A549 (cell line): ENCODE data around the gene C1QTNF2. TPM values are rescaled to one million over a fixed set of nuclear protein-coding genes. Genes with fewer than 3 reads are reported as not detected.

Source experiments
- ATAC-seq, 2 experiments: fragments of 200-7000 bp in 1 of 2; fragments of >200 bp in 1 of 2; cut with Nextera tagmentation in 1 of 2; cut with Tn5 transposase in 1 of 2; 3 replicates each; pipeline versions ENCODE4 v1.8.0 to v1.9.1; 2018 to 2020; ENCODE audit warnings: mild to moderate bottlenecking in 1 of 2, moderate library complexity in 1 of 2
- CTCF ChIA-PET: fragments of 300-600 bp; sonication (Branson Sonifier 250); formaldehyde crosslinking; extraction: SDS; loops from one replicate; lab custom pipeline; 2021; ENCODE audit warnings: antibody characterized with exemption, inconsistent platforms; lab: Yijun Ruan, JAX
- POLR2A ChIA-PET: fragments of 350-600 bp; formaldehyde crosslinking; extraction: SDS; loops from one replicate; lab custom pipeline; 2021; ENCODE audit warnings: antibody characterized with exemption, inconsistent platforms; lab: Yijun Ruan, JAX
- DNase-seq, 2 experiments: peaks; one replicate each; pipeline versions ENCODE4 v3.0.0 to v3.0.0-alpha.2; 2011 to 2016; ENCODE audit warnings: low read depth in 1 of 2, low spot score in 1 of 2
- FAIRE-seq: peaks from 2 replicates; lab custom pipeline; 2011; peaks lifted over from hg19 to GRCh38; lab: Jason Lieb, UNC
- H3K27ac ChIP-seq, 2 experiments: fragments of >200 bp; sonication (Bioruptor Twin); formaldehyde crosslinking; 3 replicates each; pipeline ENCODE4 v1.5.1; 2016 to 2017
- H3K4me1 ChIP-seq: fragments of >200 bp; sonication (Bioruptor Twin); formaldehyde crosslinking; 3 replicates; pipeline ENCODE4 v1.6.1; 2016
- H3K4me2 ChIP-seq: fragments of >200 bp; sonication (Bioruptor Twin); formaldehyde crosslinking; 3 replicates; pipeline ENCODE4 v1.6.1; 2016
- H3K4me3 ChIP-seq: fragments of >200 bp; sonication (Bioruptor Twin); formaldehyde crosslinking; 3 replicates; pipeline ENCODE4 v1.5.1; 2016
- H3K9me3 ChIP-seq: fragments of >200 bp; sonication (Bioruptor Twin); formaldehyde crosslinking; 3 replicates; pipeline ENCODE4 v1.6.1; 2016
- CHD2 ChIP-seq: fragments of 150-350 bp; IDR thresholded peaks from 2 replicates; pipeline ENCODE4 v1.6.1; 2014; ENCODE audit warnings: low read length; ENCODE audit not compliant: partially characterized antibody
- CHD4 ChIP-seq: fragments of 200-600 bp; sonication (generic); IDR thresholded peaks from 2 replicates; pipeline ENCODE4 v1.6.1; 2016; ENCODE audit warnings: antibody characterized with exemption, mild to moderate bottlenecking, borderline replicate concordance
- FOSL2 ChIP-seq, 2 experiments: fragments of 450-650 bp in 1 of 2; fragments of >200 bp in 1 of 2; sonication (Bioruptor Twin) in 1 of 2; formaldehyde crosslinking; IDR thresholded peaks; 2 replicates each; pipeline versions ENCODE4 v1.5.0 to v1.6.1; 2016 to 2020; ENCODE audit warnings: mild to moderate bottlenecking in 1 of 2, moderate library complexity in 1 of 2
- GATA3 ChIP-seq: IDR thresholded peaks from 2 replicates; pipeline ENCODE4 v1.6.1; 2012; ENCODE audit warnings: borderline replicate concordance
- HEYL ChIP-seq: fragments of 250-450 bp; sonication (Bioruptor Pico); IDR thresholded peaks from 2 replicates; pipeline ENCODE4 v1.8.0; 2021; ENCODE audit warnings: mild to moderate bottlenecking, moderate library complexity
- HMGXB4 ChIP-seq: fragments of 250-450 bp; sonication (Bioruptor Pico); IDR thresholded peaks from 2 replicates; pipeline ENCODE4 v1.5.0; 2021; ENCODE audit warnings: mild to moderate bottlenecking, moderate library complexity, borderline replicate concordance
- HOXB13 ChIP-seq: fragments of 250-450 bp; sonication (Bioruptor Pico); IDR thresholded peaks from 2 replicates; pipeline ENCODE4 v1.5.0; 2020; ENCODE audit warnings: low read depth, mild to moderate bottlenecking, moderate library complexity
- JUN ChIP-seq, 2 experiments: fragments of >200 bp; sonication (Bioruptor Twin); formaldehyde crosslinking; IDR thresholded peaks; 2 replicates in 1 of 2; 3 replicates in 1 of 2; pipeline ENCODE4 v1.6.1; 2016 to 2017
- KDM1A ChIP-seq: fragments of 200-600 bp; sonication (generic); IDR thresholded peaks from 2 replicates; pipeline ENCODE4 v1.6.1; 2016; ENCODE audit warnings: low read depth, mild to moderate bottlenecking
- KDM5A ChIP-seq: fragments of 200-600 bp; sonication (generic); IDR thresholded peaks from 2 replicates; pipeline ENCODE4 v1.6.1; 2016; ENCODE audit warnings: antibody characterized with exemption, mild to moderate bottlenecking
- MYC ChIP-seq: IDR thresholded peaks from 2 replicates; pipeline ENCODE4 v1.6.1; 2012; ENCODE audit warnings: mild to moderate bottlenecking, inconsistent platforms, low read length, improper control_type of control experiment, borderline replicate concordance
- NFE2L2 ChIP-seq: fragments of 150-350 bp; conservative IDR thresholded peaks from 2 replicates; pipeline ENCODE4 v1.6.1; 2014; ENCODE audit warnings: low read length
- NR3C1 ChIP-seq: fragments of >200 bp; sonication (Bioruptor Twin); formaldehyde crosslinking; IDR thresholded peaks from 3 replicates; pipeline ENCODE4 v1.6.1; 2017
- PHF8 ChIP-seq: fragments of 200-600 bp; sonication (generic); IDR thresholded peaks from 2 replicates; pipeline ENCODE4 v1.6.1; 2016; ENCODE audit warnings: low read depth, mild to moderate bottlenecking, antibody characterized with exemption, moderate library complexity, borderline replicate concordance
- RARB ChIP-seq: fragments of 250-450 bp; sonication (Bioruptor Pico); IDR thresholded peaks from 2 replicates; pipeline ENCODE4 v1.8.0; 2021; ENCODE audit warnings: mild to moderate bottlenecking, moderate library complexity
- RCOR1 ChIP-seq: fragments of 150-350 bp; IDR thresholded peaks from 2 replicates; pipeline ENCODE4 v1.6.1; 2014; ENCODE audit warnings: antibody characterized with exemption, low read length, low read depth
- SREBF2 ChIP-seq: fragments of 450-650 bp; IDR thresholded peaks from 2 replicates; pipeline ENCODE4 v1.6.1; 2014; ENCODE audit warnings: mild to moderate bottlenecking, moderate library complexity
- ZNF302 ChIP-seq: fragments of 250-450 bp; sonication (Bioruptor Pico); IDR thresholded peaks from 2 replicates; pipeline ENCODE4 v1.9.0; 2021; ENCODE audit warnings: inconsistent platforms, mild to moderate bottlenecking, moderate library complexity
- WGBS: methylation state at CpG from one replicate; pipeline ENCODE4 v1.1.6; 2017; ENCODE audit errors: missing lambda C conversion rate; 5-methylcytosine and 5-hydroxymethylcytosine counted together
- polyA plus RNA-seq, 4 experiments: library from polyadenylated mRNA; depleted of rRNA in 3 of 4; stranded (reverse); fragments of >200 nt; fragmentation: RNase III in 1 of 4; extraction: RNeasy Plus Mini Kit Qiagen cat#74134 plus additional on column Dnase treatment in 1 of 4; gene quantifications; 2 replicates in 3 of 4; 3 replicates in 1 of 4; pipeline ENCODE4 v1.2.3, GENCODE V29; 2011 to 2017
- TF ChIP-seq, protein P1 (sequence below): fragments of 450-650 bp; IDR thresholded peaks from 2 replicates; pipeline ENCODE4 v1.6.1; 2014; ENCODE audit warnings: antibody characterized with exemption
- TF ChIP-seq, protein P2 (sequence below): IDR thresholded peaks from 2 replicates; pipeline ENCODE4 v1.6.1; 2012
- TF ChIP-seq, protein P3 (sequence below): IDR thresholded peaks from 2 replicates; pipeline ENCODE4 v1.6.1; 2012

Gene C1QTNF2
- polyA plus RNA-seq, 2 of the 4 experiments (the other 2 are of a cell fraction) = 0.04 to 0.06 TPM

DNA sequence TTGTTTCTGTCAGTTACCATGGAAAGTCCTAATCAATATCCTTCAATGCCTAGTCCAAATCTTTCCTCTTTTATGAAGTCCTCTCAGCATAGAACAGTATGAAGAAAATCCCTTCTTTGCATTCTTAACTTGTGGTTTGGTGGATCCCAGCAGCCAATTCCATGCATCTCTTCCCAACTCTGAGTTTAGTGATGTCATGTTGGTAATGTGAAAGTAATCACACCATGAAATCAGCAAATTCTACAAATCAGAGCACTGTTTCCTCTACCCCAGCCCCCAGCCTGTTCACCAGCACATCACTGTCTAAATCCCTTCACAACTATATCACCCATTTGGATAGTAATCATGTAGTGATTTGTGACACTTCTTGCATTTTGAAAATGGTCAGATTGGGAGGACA lies 4.7 kb upstream of the C1QTNF2 start (continued):
- TF ChIP-seq NR3C1 = no peak
- no peak for TF ChIP-seq PHF8

GRCh38 chr5:160371294-160371693 lies 868 bp upstream of the C1QTNF2 start:
- ChIA-PET CTCF (interaction anchor here (0.9 to 2.1 kb wide), 3 partner anchors 18 to 928 kb away, joined by 3 to 11 read pairs (median 4); no protein-coding TSS in a partner anchor), POLR2A (no interaction called here)
- Histone ChIP-seq H3K9me3 (peaks cover 6% of the 10 kb centered on the region; the same call in 1 of the 3 replicates), H3K27ac (no peak overlapping the region), H3K4me2 (no peak overlapping the region), H3K4me1 (no peaks in the 10 kb centered on the region), H3K4me3 (no peak overlapping the region)
- ATAC-seq (no peak), DNase-seq (no peak), FAIRE-seq (no peak)
- TF ChIP-seq CHD2 (no peak), HOXB13 (CRISPR knock-in tag) (no peak)

DNA sequence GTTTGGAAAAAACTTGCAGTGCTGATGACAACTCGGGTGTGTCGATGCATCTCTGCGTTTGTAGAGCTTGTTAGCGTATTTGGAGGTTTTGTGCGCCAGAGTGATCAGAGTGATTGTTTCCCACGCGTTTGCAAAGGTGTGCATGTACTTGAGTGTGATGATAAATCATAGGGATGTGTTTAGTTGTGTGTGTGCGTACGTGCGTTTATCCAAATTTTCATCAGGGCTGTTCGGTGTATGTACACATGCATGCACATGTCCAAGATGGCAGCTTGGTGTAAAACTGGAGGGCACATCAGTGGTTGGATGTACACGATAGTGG lies 248 bp upstream of the C1QTNF2 start:
- DNase-seq = no peak
- POLR2A ChIA-PET = interaction anchor here (1.5 kb wide), 1 partner anchor 205 kb away, joined by 6 read pairs; no protein-coding TSS in a partner anchor
- 75% methylated on average over 12 of the region's 12 CpGs for WGBS
- 0 out of 6 replicates have a peak, but pooled peaks of 1 of the 2 experiments have one; percentile 8 for ATAC-seq
- H3K9me3 ChIP-seq = peaks cover 6% of the 10 kb centered on the region; the same call in 1 of the 3 replicates
- CTCF ChIA-PET = interaction anchor here (0.9 to 2.1 kb wide), 4 partner anchors 9 to 927 kb away, joined by 3 to 11 read pairs (median 6); no protein-coding TSS in a partner anchor
- H3K4me1 ChIP-seq = no peaks in the 10 kb centered on the region
- peak overlapping the region; percentile 47 for H3K4me3 ChIP-seq
- TF ChIP-seq ZNF302 (CRISPR knock-in tag) (no peak), JUN (IDR thresholded peaks at IDR 0.05) (0 out of 5 replicates have a peak, but pooled peaks of 1 of the 2 experiments have one; percentile 6)
- TF ChIP-seq, protein P1, sequence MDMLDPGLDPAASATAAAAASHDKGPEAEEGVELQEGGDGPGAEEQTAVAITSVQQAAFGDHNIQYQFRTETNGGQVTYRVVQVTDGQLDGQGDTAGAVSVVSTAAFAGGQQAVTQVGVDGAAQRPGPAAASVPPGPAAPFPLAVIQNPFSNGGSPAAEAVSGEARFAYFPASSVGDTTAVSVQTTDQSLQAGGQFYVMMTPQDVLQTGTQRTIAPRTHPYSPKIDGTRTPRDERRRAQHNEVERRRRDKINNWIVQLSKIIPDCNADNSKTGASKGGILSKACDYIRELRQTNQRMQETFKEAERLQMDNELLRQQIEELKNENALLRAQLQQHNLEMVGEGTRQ = no peak
- FAIRE-seq = no peak
- peak overlapping the region; percentile 86 for H3K4me2 ChIP-seq
- peak overlapping the region in 1 of 2 experiments; percentile 83; a peak in 3 of 6 replicates for H3K27ac ChIP-seq

GRCh38 chr5:160367885-160368284 lies 2.5 kb downstream of the C1QTNF2 start:
- FAIRE-seq (no peak), ATAC-seq (no peak)
- 98% methylated on average over 3 of the region's 3 CpGs for WGBS

DNA sequence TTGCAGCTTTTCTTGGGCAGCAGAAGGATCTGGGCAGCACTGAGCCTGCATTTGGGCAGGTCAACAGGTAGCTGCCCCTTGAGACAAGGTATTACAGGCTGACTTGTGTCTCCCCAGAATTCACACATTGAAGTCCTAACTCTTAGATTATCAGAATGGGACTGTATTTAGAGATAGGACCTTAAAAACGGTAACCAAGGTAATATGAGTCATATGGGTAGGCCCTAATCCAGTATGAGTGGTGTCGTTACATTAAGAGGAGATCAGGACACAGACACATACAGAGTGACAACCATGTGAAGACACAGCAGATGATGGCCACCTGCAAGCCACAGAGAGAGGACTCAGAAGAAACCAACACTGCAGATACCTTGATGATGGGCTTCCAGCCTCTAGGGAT lies 3.2 kb downstream of the C1QTNF2 start:
- 46% methylated on average over 2 of the region's 2 CpGs for WGBS
- POLR2A ChIA-PET = no interaction called here

More at GRCh38 chr5:160367885-160368284, 2.5 kb downstream of the C1QTNF2 start:
- ChIA-PET CTCF (interaction anchor here (1.2 to 2.7 kb wide), 3 partner anchors 22 to 346 kb away, joined by 4 to 15 read pairs (median 5); no protein-coding TSS in a partner anchor), POLR2A (no interaction called here)
- Histone ChIP-seq H3K4me1 (no peaks in the 10 kb centered on the region), H3K4me3 (no peak overlapping the region), H3K27ac (no peak overlapping the region), H3K9me3 (peaks cover 6% of the 10 kb centered on the region; the same call in 1 of the 3 replicates), H3K4me2 (no peak overlapping the region)
- DNase-seq = no peak
- TF ChIP-seq MYC (no peak), GATA3 (no peak), RCOR1 (no peak), NFE2L2 (no peak), RARB (CRISPR knock-in tag) (no peak), HMGXB4 (no peak), SREBF2 (no peak)
- TF ChIP-seq, protein P2, sequence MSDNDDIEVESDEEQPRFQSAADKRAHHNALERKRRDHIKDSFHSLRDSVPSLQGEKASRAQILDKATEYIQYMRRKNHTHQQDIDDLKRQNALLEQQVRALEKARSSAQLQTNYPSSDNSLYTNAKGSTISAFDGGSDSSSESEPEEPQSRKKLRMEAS = no peak

More for the DNA sequence above, 3.2 kb downstream of the C1QTNF2 start:
- H3K4me1 ChIP-seq = no peaks in the 10 kb centered on the region
- FAIRE-seq (no peak), ATAC-seq (no peak), DNase-seq (no peak)
- CTCF ChIA-PET = interaction anchor here (0.6 to 2.7 kb wide), 5 partner anchors 11 to 345 kb away, joined by 3 to 15 read pairs (median 5); no protein-coding TSS in a partner anchor
- TF ChIP-seq FOSL2 (IDR thresholded peaks at IDR 0.05) (no peak), FOSL2 (CRISPR knock-in tag; IDR thresholded peaks at IDR 0.05) (no peak), KDM1A (no peak), CHD4 (no peak), HEYL (CRISPR knock-in tag) (no peak), KDM5A (no peak)
- TF ChIP-seq, protein P3, sequence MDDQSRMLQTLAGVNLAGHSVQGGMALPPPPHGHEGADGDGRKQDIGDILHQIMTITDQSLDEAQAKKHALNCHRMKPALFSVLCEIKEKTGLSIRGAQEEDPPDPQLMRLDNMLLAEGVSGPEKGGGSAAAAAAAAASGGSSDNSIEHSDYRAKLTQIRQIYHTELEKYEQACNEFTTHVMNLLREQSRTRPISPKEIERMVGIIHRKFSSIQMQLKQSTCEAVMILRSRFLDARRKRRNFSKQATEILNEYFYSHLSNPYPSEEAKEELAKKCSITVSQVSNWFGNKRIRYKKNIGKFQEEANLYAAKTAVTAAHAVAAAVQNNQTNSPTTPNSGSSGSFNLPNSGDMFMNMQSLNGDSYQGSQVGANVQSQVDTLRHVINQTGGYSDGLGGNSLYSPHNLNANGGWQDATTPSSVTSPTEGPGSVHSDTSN = no peak
- H3K9me3 ChIP-seq = peaks cover 6% of the 10 kb centered on the region; the same call in 1 of the 3 replicates
- no peak overlapping the region for H3K27ac ChIP-seq
- H3K4me3 ChIP-seq = no peak overlapping the region
- no peak overlapping the region for H3K4me2 ChIP-seq
